HUES64 (cell line): Measurements from ENCODE around the gene BMPR1A. TPM values are rescaled to one million over a fixed set of nuclear protein-coding genes. Genes with fewer than 3 reads are reported as not detected.

Experiments
- H3K27ac ChIP-seq: 2 replicates; pipeline ENCODE4 v1.7.0; 2013; ENCODE audit warnings: low read depth, low read length, inconsistent platforms
- H3K27me3 ChIP-seq: 2 replicates; pipeline ENCODE4 v1.6.1; 2013; ENCODE audit warnings: mild to moderate bottlenecking, low read length; ENCODE audit not compliant: insufficient read depth
- H3K36me3 ChIP-seq: 2 replicates; pipeline ENCODE4 v1.6.1; 2013; ENCODE audit warnings: mild to moderate bottlenecking, low read length; ENCODE audit not compliant: insufficient read depth
- H3K4me1 ChIP-seq: 2 replicates; pipeline ENCODE4 v1.6.1; 2013; ENCODE audit warnings: mild to moderate bottlenecking, low read length, moderate library complexity; ENCODE audit not compliant: insufficient read depth
- H3K4me3 ChIP-seq: 2 replicates; pipeline ENCODE4 v1.5.1; 2013; ENCODE audit warnings: mild to moderate bottlenecking, low read length, moderate library complexity
- H3K9ac ChIP-seq: 2 replicates; pipeline ENCODE4 v1.6.1; 2013; ENCODE audit warnings: mild to moderate bottlenecking, low read depth, low read length
- H3K9me3 ChIP-seq: 2 replicates; pipeline ENCODE4 v1.6.1; 2013; ENCODE audit warnings: low read depth, low read length; ENCODE audit not compliant: insufficient read depth
- WGBS: fragments of 150-250, 120-280 bp; methylation state at CpG from one replicate; pipeline ENCODE4 v1.1.7; 2013; ENCODE audit warnings: missing lambda C conversion rate; 5-methylcytosine and 5-hydroxymethylcytosine counted together
- polyA plus RNA-seq, 2 experiments: library from polyadenylated mRNA; stranded (reverse); fragments of 50-300 nt; gene quantifications; one replicate each; pipeline ENCODE4 v1.2.3, GENCODE V29; 2013

Gene BMPR1A
- polyA plus RNA-seq (2013, experiment 1 of 2), result 54.8 TPM
- polyA plus RNA-seq (2013, experiment 2 of 2), result 52.4 TPM

GRCh38 chr10:86756511-86757112, at the start of gene BMPR1A:
Gene BMPR1A, plus strand, starts transcription at chr10:86756619. Its CDS starts 119,400 bp downstream, at chr10:86876019.
- Histone ChIP-seq H3K4me3 (peak within 1 kb of the TSS; percentile 98), H3K27ac (peak within 1 kb of the TSS; percentile 98), H3K9me3 (no peaks in the 10 kb centered on the region), H3K36me3 (no peaks in the 10 kb centered on the region), H3K27me3 (no peaks in the 10 kb centered on the region), H3K4me1 (peaks cover 38% of the 10 kb centered on the region), H3K9ac (peak within 1 kb of the TSS; percentile 96)
- WGBS, result under 1% methylated on average over 80 of the region's 85 CpGs

DNA sequence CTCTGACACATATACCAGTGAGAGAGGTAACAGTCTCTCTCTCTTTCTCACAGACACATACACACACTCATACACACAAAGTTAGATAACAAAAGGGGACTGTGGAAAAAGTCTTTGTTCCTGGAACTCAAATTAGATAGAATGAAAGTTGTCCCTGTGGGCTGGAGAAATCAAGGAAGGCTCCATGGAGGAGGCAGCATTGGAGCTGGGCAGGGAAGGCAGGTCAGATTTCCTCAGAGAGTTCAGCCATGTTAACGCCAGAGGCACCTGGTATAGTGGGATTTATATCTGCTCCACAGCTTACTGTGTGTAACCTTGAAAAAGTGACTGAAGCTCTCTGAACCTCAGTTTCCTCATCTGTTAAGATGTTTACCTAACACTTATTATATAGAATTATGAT, 49.4 kb upstream of the BMPR1A start:
- Histone ChIP-seq H3K27me3 (no peaks in the 10 kb centered on the region), H3K9me3 (no peaks in the 10 kb centered on the region), H3K9ac (no peak overlapping the region), H3K36me3 (no peaks in the 10 kb centered on the region), H3K4me3 (no peak overlapping the region), H3K4me1 (peaks cover 14% of the 10 kb centered on the region), H3K27ac (no peak overlapping the region)
- WGBS, result 100% methylated on average over 1 of the region's 1 CpG

- 84% methylated on average over 4 of the region's 4 CpGs for WGBS
- H3K9ac ChIP-seq, result no peak overlapping the region
Measured at GRCh38 chr10:86707505-86707904, 48.9 kb upstream of the BMPR1A start.

DNA sequence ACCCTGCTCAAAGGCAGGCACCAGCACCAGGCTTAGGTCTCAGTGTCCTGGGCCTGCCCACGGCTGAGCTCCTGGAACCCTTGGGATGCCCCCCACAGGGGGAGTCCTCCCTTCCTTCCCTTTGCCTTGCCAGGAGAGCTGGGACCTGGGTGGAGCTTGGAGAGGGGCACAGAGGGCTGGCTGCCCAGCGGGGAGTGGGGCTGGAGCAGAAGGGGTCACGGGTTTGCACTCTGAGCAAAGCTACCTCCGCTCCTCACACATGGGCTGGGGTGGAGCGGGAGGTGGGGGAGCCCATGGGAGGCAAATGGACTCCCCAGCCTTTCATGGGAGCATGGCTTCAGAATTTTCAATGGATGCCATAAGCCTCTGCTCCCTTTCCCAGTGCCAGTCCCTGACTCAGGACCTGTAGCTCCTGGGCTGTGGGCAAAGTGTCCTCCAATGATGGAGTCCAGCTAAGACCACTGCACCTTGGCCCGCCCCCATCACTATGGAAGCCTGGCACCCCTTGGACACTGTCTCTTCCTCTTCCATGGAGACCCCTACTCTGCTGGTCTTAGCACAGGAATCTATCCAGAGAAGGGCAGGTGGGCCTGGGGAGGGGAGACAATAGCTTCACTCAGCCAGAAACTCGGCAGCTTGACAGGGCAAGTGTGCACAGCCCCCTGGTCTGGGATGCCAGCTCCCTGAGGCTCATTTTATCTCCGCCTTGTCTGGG, 48.2 kb upstream of the BMPR1A start:
- no peak overlapping the region for H3K4me3 ChIP-seq
- no peaks in the 10 kb centered on the region for H3K9me3 ChIP-seq
- no peak overlapping the region for H3K27ac ChIP-seq
- H3K4me1 ChIP-seq, result peaks cover 14% of the 10 kb centered on the region
- no peaks in the 10 kb centered on the region for H3K36me3 ChIP-seq
- WGBS, result 87% methylated on average over 8 of the region's 8 CpGs
- H3K9ac ChIP-seq, result no peak overlapping the region
- H3K27me3 ChIP-seq, result no peaks in the 10 kb centered on the region

More at GRCh38 chr10:86707505-86707904, 48.9 kb upstream of the BMPR1A start:
- H3K4me3 ChIP-seq, result no peak overlapping the region
- peaks cover 14% of the 10 kb centered on the region for H3K4me1 ChIP-seq
- no peaks in the 10 kb centered on the region for H3K9me3 ChIP-seq
- H3K36me3 ChIP-seq, result no peaks in the 10 kb centered on the region
- no peaks in the 10 kb centered on the region for H3K27me3 ChIP-seq
- no peak overlapping the region for H3K27ac ChIP-seq

GRCh38 chr10:86708783-86709380, 47.5 kb upstream of the BMPR1A start:
- Histone ChIP-seq H3K9ac (no peak overlapping the region), H3K9me3 (no peaks in the 10 kb centered on the region), H3K4me3 (no peak overlapping the region), H3K36me3 (no peaks in the 10 kb centered on the region), H3K4me1 (peaks cover 14% of the 10 kb centered on the region), H3K27me3 (no peaks in the 10 kb centered on the region), H3K27ac (no peak overlapping the region)
- 78% methylated on average over 5 of the region's 5 CpGs for WGBS

DNA sequence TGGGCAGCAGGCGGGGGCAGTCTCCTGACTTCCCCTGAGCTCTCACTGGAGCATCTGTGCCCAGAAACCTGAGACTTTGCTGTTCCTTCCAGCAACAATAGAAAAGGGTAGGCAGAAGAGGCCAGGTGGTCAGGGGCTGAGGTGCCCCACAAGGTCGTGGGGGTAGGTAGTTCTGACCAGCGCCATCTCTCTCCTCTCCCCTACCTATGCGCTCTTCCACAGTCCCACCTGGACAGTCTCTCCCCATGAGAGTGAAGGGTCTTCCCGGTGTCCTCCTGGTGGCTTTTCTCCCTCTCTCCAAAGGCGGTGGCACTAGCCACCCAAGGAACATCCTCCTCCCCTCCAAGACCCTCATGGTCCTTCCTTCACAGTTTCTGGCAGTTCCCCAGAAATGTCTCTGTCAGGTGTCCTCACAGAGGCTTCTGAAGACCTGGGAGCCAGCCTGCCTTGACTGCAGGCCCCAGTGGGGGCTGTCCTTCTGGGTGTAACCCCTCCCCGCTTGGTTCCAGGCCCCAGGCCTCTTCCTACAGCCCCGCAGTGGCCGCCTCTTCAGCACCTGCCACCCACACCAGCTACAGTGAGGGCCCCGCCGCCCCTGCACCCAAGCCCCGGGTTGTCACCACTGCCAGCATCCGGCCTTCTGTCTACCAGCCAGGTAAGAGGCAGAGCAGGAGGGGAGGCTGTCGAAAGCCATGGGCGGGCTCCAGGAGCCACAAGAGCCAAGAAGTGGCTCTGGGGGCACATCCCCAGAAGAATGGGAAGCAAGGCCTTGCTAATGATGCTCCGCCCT, 46.8 kb upstream of the BMPR1A start:
- no peak overlapping the region for H3K27ac ChIP-seq
- H3K4me3 ChIP-seq, result no peak overlapping the region
- H3K27me3 ChIP-seq, result no peaks in the 10 kb centered on the region
- peaks cover 14% of the 10 kb centered on the region for H3K4me1 ChIP-seq
- 95% methylated on average over 16 of the region's 16 CpGs for WGBS
- no peaks in the 10 kb centered on the region for H3K36me3 ChIP-seq
- no peak overlapping the region for H3K9ac ChIP-seq
- H3K9me3 ChIP-seq, result no peaks in the 10 kb centered on the region

DNA sequence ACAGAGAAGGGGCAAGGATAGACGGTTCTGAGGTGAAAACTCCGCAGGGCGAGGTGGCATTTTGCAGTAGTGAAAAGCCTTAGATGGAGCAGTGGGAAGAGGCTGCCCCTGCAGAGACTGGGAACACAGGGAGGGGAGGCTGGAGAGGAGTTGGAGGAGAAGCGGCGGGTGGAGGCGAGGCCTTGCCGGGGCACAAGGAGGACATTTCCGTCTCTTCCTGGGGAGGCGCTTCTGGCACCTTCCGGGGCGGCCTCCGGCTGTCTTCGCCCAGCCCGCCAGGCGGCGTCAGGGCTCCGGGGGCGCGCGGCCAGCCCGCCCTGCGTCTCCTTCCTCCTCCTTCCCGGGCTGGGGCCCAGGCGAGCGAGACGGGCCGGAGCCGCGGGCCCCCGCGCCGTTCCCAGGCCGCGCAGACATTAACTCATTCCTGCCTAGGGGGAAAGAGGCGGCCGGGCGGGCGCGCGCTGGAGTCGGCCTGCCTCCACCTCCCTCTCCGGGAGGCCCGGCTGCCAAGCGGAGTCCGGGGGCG, 45.4 kb upstream of the BMPR1A start:
- Histone ChIP-seq H3K27ac (peak overlapping the region; percentile 51; the same call in 1 of the 2 replicates), H3K9me3 (no peaks in the 10 kb centered on the region), H3K4me3 (peak overlapping the region; percentile 64), H3K4me1 (peaks cover 11% of the 10 kb centered on the region), H3K36me3 (no peaks in the 10 kb centered on the region), H3K9ac (peak overlapping the region; percentile 74), H3K27me3 (no peaks in the 10 kb centered on the region)
- 6% methylated on average over 46 of the region's 46 CpGs for whole genome bisulfite sequencing

- no peaks in the 10 kb centered on the region for H3K9me3 ChIP-seq
- H3K9ac ChIP-seq, result peak overlapping the region; percentile 74
- H3K36me3 ChIP-seq, result no peaks in the 10 kb centered on the region
- H3K4me3 ChIP-seq, result peak overlapping the region; percentile 64
- 1% methylated on average over 82 of the region's 82 CpGs for WGBS
- H3K27ac ChIP-seq, result peak overlapping the region; percentile 51; the same call in 1 of the 2 replicates
- peaks cover 10% of the 10 kb centered on the region for H3K4me1 ChIP-seq
- H3K27me3 ChIP-seq, result no peaks in the 10 kb centered on the region
Measured at GRCh38 chr10:86711513-86712316, 44.7 kb upstream of the BMPR1A start.

DNA sequence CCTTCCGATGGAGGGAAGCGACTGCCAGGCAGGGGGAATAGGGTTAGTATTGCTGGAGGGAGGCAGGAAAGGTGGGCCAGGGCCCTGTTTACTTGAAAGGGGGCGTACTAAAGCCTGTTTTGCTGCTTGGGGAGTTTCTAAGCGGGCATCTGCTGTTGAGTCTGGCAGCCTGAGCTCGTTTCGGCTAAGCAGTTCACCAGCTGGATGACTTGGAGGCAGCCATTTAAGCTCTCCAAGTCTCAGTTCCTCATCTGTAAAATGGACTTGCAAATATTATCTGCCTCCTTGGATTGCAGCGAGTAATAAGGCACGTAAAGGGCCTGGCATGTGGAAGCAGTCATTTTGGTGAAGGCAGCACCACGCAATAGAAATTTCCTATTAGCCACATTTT, 44.1 kb upstream of the BMPR1A start:
- Histone ChIP-seq H3K27me3 (no peaks in the 10 kb centered on the region), H3K4me1 (peaks cover 10% of the 10 kb centered on the region), H3K4me3 (peak overlapping the region; percentile 64), H3K9me3 (no peaks in the 10 kb centered on the region), H3K27ac (no peak overlapping the region), H3K36me3 (no peaks in the 10 kb centered on the region), H3K9ac (peak overlapping the region; percentile 74; the same call in 1 of the 2 replicates)
- 43% methylated on average over 8 of the region's 9 CpGs for WGBS

- Histone ChIP-seq H3K4me3 (no peak overlapping the region), H3K27ac (no peak overlapping the region), H3K36me3 (no peaks in the 10 kb centered on the region), H3K9ac (no peak overlapping the region), H3K9me3 (no peaks in the 10 kb centered on the region), H3K27me3 (no peaks in the 10 kb centered on the region), H3K4me1 (peaks cover 4% of the 10 kb centered on the region)
- WGBS, result 72% methylated on average over 6 of the region's 6 CpGs
Measured at GRCh38 chr10:86715156-86715795, 41.1 kb upstream of the BMPR1A start.
